Measurements from ENCODE around the gene LRRC4C.

The LRRC4C gene

GRCh38 chr11:40602866-40603552 lies 856.4 kb downstream of the LRRC4C start:
- no peaks in the 10 kb centered on the region for H3K4me1 ChIP-seq (ENCODE audit: insufficient read depth, low read length, severe bottlenecking)
- H3K4me3 ChIP-seq (ENCODE audit: low read depth, low read length, poor library complexity, severe bottlenecking) = no peak overlapping the region
- TF ChIP-seq CTCF (IDR thresholded peaks at IDR 0.05; ENCODE audit: low read length) (no peak), EZH2 (IDR thresholded peaks at IDR 0.05; ENCODE audit: borderline replicate concordance, low read length) (no peak)
- no peaks in the 10 kb centered on the region for H4K20me1 ChIP-seq (ENCODE audit: insufficient read depth, low read length)
- H3F3A ChIP-seq (ENCODE audit: insufficient read depth, low read length) = no peaks in the 10 kb centered on the region
- H3K9ac ChIP-seq (ENCODE audit: low read length) = no peak overlapping the region
- H2AFZ ChIP-seq (ENCODE audit: low read length) = no peak overlapping the region
- H3K27ac ChIP-seq (ENCODE audit: low read depth, low read length, poor library complexity, severe bottlenecking) = no peak overlapping the region
- no peaks in the 10 kb centered on the region for H3K9me2 ChIP-seq (ENCODE audit: low read depth, low read length)
- no peak overlapping the region for H3K4me2 ChIP-seq (ENCODE audit: low read length)
- H3K27me3 ChIP-seq (ENCODE audit: insufficient read depth, low read length) = no peaks in the 10 kb centered on the region
- no peaks in the 10 kb centered on the region for H3K36me3 ChIP-seq (ENCODE audit: insufficient read depth, low read length)
- no peaks in the 10 kb centered on the region for H3K9me3 ChIP-seq (ENCODE audit: low read length)
- no peaks in the 10 kb centered on the region for H3K79me2 ChIP-seq (ENCODE audit: insufficient read depth, low read length)

- Histone ChIP-seq H2AFZ (ENCODE audit: low read length) (no peak overlapping the region), H4K20me1 (ENCODE audit: insufficient read depth, low read length) (no peaks in the 10 kb centered on the region), H3K36me3 (ENCODE audit: insufficient read depth, low read length) (no peaks in the 10 kb centered on the region), H3K9me3 (ENCODE audit: low read length) (no peaks in the 10 kb centered on the region), H3K4me1 (ENCODE audit: insufficient read depth, low read length, severe bottlenecking) (no peaks in the 10 kb centered on the region), H3F3A (ENCODE audit: insufficient read depth, low read length) (no peaks in the 10 kb centered on the region), H3K9me2 (ENCODE audit: low read depth, low read length) (no peaks in the 10 kb centered on the region), H3K79me2 (ENCODE audit: insufficient read depth, low read length) (no peaks in the 10 kb centered on the region), H3K4me3 (ENCODE audit: low read depth, low read length, poor library complexity, severe bottlenecking) (no peak overlapping the region), H3K27ac (ENCODE audit: low read depth, low read length, poor library complexity, severe bottlenecking) (no peak overlapping the region), H3K27me3 (ENCODE audit: insufficient read depth, low read length) (no peaks in the 10 kb centered on the region), H3K9ac (ENCODE audit: low read length) (no peak overlapping the region), H3K4me2 (ENCODE audit: low read length) (no peak overlapping the region)
- no peak for TF ChIP-seq EZH2 (IDR thresholded peaks at IDR 0.05; ENCODE audit: borderline replicate concordance, low read length)
- TF ChIP-seq CTCF (IDR thresholded peaks at IDR 0.05; ENCODE audit: low read length) = no peak
These were observed 861.8 kb downstream of the LRRC4C start for GRCh38 chr11:40597546-40598113.

GRCh38 chr11:40573254-40573891 lies 886.1 kb downstream of the LRRC4C start:
- Histone ChIP-seq H3K27ac (ENCODE audit: low read depth, low read length, poor library complexity, severe bottlenecking) (no peak overlapping the region), H3K4me1 (ENCODE audit: insufficient read depth, low read length, severe bottlenecking) (no peaks in the 10 kb centered on the region), H3K4me2 (ENCODE audit: low read length) (no peak overlapping the region), H3F3A (ENCODE audit: insufficient read depth, low read length) (no peaks in the 10 kb centered on the region), H3K27me3 (ENCODE audit: insufficient read depth, low read length) (no peaks in the 10 kb centered on the region), H3K9me3 (ENCODE audit: low read length) (no peaks in the 10 kb centered on the region), H2AFZ (ENCODE audit: low read length) (no peak overlapping the region), H3K36me3 (ENCODE audit: insufficient read depth, low read length) (no peaks in the 10 kb centered on the region), H3K79me2 (ENCODE audit: insufficient read depth, low read length) (no peaks in the 10 kb centered on the region), H3K9me2 (ENCODE audit: low read depth, low read length) (no peaks in the 10 kb centered on the region), H3K9ac (ENCODE audit: low read length) (no peak overlapping the region), H3K4me3 (ENCODE audit: low read depth, low read length, poor library complexity, severe bottlenecking) (no peak overlapping the region), H4K20me1 (ENCODE audit: insufficient read depth, low read length) (no peaks in the 10 kb centered on the region)
- TF ChIP-seq EZH2 (IDR thresholded peaks at IDR 0.05; ENCODE audit: borderline replicate concordance, low read length) = no peak
- TF ChIP-seq CTCF (IDR thresholded peaks at IDR 0.05; ENCODE audit: low read length) = no peak

Data from OCI-LY1 (cell line).